DMS53 treated with DMSO at 0.1 percent for 48 hours (cell line): ENCODE data around the gene LRP2.

Experiments
- DNase-seq: peaks from one replicate; lab custom pipeline; 2025; ENCODE audit not compliant: unreplicated experiment; lab: John Stamatoyannopoulos, UW

Gene LRP2

DNA sequence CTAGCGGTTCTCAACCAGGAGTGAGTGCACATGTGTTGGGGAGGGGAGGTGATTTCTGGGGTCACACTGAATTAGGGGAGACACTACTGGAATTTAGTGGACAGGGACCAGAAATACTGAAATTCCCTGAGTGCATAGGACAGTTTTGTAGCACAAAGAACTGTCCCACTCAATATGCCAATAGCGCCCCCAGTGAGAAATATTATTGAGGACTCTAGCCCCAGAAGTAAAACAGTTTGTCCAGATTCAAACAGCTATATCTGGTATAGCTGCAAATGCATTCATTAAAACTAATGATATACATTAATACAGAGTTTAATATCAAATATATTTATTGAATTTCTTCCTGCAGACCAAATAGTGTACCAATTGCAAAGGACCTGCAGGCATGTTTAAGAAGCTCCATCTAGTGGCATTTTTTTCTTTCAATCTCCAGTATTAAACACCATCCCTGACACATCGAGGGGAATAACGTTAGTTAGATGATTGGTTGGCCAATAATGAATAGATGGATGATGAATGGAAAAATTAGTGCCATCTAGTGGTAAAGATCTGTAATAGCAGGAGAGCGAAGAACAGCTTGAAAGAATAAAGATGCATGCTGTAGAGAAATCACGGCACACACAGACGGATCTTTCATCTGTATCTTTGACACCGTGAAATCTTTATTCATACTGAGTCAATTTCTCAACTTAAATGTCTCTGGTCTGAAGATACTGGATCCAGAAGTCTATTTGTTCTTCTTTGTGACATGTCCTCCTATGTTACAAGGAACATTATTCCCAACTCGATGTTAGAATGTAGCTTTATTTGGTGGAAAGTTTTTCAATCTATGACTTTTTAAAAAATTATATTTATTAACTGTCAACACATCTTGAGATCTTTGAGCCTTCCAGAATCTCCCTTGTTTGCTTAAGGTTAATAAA lies 230.5 kb downstream of the LRP2 start:
- DNase-seq: peak; percentile 69

DNA sequence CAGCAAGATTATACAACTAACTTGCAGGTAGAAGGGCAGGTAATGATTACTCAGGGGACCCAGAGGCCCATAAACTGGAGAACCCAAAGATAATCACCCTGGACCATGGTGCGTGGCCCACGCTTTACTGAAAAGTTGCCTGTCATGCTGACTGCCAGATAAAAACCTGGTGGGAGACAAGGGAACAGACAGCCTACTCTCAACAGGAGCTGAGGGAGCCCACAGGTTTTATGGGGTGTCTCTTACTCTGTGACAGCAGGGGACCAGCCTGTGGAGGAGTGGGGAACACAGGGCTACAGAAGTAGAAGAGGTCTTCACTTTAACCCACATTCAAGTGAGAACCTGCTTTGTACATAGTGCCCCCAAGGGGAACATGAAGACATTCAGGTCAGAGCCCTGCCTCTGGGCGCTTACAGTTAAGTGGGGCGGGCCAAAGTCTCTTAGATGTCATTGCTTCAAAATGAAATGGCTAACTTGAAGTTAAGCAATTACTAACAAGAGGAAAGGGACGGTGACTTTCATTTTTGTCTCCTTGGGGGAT lies 232.6 kb downstream of the LRP2 start:
- no peak for DNase-seq

DNA sequence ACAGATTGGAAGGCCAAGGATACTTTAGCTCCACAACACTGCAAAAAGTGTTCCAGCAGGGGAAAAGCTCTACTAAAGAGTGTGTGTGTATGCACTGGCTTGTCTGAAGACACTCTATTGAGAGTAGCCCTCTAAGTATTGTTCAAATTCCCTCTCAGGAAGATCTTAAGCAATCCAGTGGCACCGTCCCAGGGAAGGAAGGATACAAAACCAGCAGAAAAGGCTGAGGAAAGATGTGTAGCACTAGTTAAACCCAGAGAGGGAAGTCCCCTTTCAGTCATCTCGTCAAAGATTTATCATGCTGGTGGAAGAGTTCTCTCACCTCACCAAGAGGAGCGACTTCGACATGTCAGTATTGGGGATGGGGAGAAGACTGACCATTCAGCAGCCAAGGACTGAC lies 242.5 kb downstream of the LRP2 start:
- no peak for DNase-seq

DNA sequence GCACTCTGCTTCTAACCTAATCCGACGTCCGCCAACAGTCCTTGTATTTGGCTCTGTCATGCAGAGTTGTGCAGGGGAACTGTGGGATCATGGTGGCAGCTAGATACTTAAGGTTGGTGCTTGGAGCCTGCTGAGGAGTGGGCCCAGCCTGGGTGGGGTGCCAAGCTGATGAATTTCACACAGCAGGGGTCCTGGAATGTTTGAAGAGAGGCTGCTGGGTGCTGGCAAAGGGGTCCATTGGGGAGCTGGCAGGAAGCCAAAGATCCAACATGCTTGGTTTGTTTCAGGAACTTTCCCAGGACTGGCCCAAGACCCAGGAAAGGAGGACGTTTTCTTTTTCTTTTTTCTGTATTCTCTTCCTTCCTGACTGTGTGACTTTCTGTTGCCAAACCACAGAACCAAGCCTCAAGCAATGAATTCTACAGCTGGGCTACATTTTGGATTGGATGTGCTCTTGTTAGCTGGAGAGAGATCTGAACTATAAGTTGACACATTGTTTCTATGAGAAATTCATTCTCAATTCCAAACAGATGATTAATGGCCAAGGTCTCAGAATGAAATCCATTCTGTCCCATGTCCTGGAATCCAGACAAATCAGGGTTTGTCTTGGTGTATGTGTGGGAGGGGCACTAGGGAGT lies 243.1 kb downstream of the LRP2 start:
- no peak for DNase-seq

DNA sequence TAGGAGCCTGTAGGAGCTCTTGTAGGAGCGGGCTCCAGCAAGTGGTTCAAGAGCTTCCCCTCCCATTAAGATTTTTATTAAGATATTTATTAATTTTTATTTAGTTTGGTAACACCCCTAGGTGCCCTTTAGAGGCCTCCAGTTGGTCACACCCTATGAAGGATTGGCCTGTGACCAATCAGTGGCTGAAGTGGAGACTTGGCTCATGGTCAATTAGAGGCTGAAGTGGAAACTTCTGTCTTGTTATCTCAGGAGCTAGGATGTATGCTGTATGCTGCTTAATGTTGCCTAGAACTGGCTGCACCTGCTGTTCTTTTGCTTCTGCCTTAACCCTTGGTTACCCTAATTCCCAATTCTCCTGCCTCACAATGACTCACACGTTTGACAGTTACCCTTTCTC lies 244.3 kb downstream of the LRP2 start:
- no peak for DNase-seq

DNA sequence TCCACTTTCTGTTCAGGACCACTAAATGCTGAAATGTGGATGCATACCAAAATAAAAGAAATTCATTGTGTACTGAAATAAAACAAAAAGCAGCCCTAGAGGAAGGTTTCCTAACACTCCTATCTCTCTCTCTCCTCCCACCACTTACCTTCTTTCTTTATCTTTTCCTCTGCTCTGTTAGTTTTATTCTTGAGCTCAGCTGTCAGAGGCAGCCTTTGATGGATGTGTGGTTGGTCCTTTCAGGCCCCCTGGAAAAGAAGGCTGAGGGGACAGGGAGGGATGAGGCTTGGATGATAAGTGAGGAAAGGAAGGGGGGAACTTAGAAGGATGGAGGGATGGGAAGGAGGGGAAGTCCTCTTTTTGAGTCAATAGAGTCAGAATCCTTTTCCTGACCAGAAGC lies 245.3 kb downstream of the LRP2 start:
- no peak for DNase-seq

DNA sequence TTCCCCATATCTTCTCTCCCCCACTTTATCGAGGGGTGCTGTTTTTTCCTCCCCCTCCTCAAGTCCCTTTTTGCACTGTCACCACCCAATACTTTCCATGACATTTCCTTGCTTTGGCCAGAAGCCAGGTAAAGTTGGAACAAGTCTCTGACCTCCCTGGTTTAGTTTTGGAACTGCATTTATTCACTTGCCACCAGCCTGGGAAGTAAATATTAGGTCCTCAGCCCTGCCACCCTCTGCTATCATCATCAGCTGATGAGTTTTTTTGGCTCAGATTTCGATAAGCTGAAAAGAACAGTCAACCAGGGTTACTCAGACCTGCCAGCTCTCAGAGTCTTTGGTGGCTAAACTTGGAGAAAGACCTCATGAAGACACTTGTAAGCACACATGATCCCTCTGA lies 246.0 kb downstream of the LRP2 start:
- DNase-seq: no peak

DNA sequence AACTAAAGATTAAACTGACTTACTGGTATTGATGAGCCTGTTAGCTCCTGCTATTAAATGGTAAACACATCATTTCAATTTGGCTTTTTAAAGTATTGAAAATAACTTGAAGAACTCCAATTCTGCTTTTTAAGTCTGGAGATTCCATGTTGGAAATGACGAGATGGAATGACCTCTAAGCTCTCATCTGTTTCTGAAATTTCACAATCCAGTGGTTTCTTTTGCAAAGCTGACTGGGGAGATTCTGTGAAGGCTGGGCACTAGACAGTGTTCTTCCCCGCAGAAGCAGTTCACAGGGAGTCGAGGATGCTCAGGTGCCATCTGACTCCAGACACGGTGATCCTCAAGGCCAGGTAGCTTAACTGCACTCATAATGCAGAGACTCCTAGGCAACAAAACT lies 248.3 kb downstream of the LRP2 start:
- no peak for DNase-seq

DNA sequence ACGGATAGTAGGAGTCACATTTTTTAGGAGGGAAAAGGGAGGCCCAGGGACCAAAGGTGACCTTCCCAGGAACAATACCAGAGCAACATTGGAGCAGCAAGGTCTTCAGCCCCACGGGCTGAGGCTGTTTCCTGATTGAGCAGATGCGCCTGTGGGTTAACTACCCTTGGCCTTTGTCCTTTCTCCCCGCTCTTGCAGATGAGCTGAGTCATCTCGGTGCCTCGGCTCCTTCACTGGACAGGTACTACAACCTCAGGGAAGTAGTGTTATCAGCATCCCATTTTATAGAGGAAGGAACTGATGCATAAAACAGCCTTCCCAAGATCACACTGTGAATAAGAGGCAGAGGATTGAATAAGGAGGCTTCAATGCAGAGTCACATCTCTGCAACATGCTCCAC lies 249.5 kb downstream of the LRP2 start:
- DNase-seq: no peak

DNA sequence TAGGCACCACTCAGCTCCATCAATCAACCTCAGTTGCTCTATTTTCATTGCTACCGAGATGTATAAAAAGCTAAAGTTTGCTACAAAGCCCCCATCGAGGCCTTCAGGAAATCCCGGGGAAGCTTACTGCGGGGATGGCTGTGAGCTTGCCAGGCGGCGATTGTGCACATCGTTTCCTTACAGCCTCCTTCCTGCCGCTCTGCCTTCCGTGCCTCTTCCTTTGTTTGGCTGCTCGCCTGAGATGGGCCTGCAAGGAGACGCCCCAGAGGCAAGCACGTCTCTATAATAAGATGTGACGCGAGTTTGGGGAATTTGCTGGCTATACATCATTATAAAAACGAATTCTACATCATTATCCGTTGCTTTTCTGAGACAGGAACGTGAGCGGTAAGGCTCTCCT lies 251.4 kb downstream of the LRP2 start:
- no peak for DNase-seq

DNA sequence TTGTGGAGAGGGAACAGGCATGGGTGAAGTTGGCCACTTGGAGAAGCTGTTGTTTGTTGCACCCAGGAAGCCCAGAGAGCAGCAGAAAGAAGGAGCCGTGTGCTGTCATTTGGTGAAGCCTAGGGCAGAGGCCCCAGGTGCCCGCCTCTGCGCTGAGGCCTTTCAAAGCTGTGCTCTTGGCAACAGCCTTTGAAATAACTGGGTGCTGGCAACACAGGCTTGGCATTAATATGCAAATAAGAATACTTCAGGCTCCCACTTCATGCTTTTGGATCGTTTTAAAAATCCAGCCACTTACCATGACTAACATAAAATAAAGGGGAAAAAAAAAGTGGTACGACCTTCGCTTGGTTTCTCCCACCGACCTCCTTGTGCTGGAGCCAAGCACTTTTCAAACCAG lies 251.9 kb downstream of the LRP2 start:
- DNase-seq: no peak

DNA sequence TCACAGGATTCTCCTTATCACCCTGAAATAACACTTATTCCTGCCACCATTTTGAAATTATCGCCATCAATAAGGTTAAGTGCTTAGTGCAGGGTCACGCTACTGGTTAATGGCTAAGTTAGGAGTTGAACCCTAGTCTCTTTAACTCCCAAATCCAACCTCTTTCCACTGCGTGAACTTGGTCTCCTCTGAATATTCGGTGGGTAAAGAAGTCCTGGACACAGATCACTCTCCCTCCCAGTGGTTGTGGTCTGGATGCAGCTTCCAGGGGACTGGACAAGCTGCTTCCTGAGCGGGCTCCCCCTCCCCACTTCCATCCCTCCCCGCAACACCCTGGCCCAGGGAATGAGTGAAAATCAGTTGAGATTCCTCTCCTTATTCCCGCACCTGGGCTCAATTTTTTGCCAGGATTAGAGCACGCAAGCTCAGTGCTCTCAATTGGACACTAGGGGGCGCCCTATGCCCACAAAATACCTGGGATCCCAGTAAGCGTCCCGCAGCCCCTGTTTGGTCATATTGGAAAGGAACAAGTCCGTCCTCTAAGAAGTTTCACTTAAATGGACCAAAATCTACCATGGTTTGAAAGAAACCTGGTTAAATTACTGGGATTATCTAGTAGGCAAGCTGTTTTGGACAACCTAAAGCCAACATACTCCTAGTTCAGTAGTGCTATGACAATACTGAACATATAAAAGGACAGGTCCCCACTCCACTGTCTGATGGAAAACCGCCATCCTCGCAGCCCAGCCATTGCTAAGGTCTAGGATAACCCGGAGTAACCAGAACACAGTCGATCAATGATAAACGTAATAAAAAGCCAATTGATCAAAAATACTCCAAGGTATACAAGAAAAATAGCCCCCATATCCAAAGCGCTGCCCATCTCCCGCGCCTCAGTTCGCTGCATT lies 252.6 kb downstream of the LRP2 start:
- peak; percentile 88 for DNase-seq

DNA sequence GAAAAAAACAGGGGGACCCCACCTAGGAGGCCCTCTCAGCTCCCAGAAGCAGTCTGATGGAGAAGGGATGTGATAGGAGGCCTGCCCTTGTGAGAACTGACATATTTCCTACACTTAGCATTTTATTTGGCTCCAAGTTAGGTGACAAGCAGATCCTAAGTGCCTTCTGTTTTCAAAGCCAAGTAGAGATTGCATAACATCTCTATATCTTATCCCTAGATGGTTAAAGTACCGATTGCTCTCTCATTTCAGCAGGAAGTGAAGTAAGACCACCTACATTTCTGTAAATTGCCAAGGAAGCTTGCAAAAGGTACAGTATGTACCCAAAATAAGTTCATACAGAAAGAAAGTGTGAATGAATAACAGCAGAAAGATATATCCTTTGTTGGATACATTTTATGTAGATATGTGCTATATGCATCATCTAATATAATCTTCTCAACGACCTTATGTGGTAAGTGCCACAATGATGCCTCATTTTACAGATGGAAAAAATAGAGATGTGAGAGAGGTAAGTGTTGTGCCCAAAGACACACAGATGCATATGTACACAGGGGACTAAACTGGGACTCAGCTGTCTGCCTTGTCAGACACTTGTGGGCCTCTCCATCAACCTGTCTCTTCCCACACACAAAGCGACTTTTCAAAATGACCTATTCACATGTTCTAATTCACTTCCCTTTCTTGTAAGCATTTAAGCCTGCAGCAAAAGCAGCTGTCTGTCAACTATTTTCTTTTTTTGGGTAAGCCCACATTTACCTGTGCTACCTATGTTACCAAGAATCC lies 254.0 kb downstream of the LRP2 start:
- no peak for DNase-seq

DNA sequence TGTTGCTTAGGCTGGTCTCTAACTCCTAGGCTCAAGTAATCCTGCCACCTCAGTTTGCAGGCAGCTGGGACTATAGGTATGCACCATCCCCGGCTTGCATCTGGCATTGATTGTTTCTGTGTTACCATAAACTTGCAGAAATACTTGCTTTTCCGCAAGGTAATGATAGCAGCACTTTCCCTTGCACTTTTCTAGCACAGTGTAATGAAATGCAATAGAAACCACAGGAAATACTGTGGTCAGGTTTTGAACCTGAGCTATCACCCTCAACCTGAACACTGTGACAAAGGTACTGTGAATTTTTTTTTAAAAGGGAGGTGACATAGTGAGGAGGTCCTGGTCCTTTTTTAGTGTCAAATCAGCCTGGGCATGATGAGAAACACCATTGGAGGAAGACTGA lies 254.7 kb downstream of the LRP2 start:
- no peak for DNase-seq

DNA sequence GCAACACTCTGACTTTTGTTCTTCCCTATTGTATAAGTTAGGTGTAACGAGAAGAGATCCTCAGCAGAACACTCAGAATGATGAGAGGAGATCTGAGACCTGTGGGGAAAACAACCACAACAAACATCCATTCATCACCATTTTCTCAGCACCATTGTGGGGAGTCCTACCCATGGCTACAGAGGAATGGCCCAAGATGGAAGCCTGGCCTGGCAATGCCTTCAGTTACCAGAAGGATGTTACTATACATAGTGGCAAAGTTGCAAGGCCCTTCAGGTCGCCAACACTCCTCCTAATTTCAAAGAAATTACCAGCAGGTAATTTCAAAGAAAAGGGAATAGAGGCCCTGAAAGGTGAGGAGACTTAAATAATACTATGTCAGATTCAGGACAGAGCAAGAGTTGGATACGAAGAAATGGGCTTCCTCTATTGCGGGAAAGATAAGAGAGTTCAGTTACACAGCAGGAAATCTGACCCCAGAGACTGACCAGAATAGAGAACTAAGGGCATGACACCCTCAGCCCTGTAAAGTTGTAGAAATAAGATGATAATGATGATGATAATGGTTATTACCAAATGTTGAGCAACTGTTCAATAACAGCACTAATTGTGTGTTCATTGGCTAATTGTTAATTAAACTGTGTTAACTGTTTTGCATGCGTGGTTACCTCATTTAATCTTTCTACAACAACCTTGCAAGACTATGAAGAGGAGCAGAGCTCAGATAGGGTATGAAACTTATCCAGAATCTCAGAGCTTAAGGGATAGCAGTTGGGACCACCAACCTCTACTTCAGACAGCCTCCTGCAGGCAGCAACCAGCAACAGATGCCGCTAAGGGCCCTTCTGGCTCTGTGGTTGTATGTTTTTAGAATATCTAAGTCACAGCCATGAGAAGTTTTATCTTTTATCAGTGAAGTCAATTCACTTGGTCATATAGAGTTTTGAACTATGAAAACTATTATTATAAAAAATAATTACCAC lies 255.5 kb downstream of the LRP2 start:
- no peak for DNase-seq

DNA sequence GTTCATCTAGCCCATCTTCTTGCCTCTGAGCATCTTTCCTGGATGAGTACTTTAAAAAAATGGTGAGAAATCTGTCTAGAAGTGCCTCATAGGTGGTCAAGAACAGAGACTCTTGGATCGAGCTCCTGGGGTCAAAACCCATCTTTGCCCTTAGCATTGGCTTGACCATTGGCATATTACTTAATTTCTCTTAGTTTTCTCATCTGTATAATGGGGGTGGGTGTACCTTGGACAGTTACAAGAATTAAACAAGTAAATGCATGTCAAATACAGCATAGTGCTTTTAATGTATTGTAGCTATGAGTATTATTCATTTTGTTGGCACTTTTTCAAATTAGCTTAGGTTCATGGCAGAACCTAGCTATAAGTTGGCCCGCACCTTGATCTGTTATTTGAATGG lies 256.2 kb downstream of the LRP2 start:
- no peak for DNase-seq

DNA sequence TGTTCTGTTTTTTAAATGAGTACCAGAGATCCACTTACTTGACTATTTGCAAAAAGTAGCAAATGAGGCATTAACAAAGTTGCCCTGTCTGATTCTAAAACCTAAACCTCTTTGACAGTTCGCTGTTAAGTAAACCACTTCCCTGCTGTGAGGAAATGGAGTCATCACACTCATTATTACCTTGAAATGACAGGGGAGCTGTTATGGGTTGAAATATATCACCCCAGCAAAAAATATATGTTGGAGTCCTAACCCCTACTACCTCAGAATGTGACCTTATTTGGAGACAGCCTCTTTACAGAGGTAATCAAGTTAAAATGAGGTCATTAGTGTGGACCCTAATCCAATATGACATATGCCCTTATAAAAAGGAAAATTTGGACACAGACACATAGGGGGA lies 256.9 kb downstream of the LRP2 start:
- no peak for DNase-seq

DNA sequence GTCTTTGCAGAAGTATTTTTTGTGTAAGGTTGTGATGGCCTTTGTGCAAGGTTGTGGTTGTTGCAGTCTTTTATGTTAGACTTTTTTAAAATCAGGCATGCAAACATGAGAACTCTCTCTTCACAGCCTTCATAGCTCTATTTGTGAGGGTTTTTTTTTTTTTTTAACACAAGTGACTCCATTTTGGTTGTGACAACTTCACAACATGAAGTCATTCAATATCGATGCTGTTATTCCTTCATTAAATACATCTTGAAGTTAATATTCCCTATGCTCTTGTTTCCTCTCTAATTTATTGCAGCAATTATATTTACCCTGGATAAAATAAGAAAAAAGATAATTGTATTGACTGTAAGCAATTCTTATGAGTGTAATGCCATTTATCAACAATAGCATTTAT lies 257.5 kb downstream of the LRP2 start:
- no peak for DNase-seq

DNA sequence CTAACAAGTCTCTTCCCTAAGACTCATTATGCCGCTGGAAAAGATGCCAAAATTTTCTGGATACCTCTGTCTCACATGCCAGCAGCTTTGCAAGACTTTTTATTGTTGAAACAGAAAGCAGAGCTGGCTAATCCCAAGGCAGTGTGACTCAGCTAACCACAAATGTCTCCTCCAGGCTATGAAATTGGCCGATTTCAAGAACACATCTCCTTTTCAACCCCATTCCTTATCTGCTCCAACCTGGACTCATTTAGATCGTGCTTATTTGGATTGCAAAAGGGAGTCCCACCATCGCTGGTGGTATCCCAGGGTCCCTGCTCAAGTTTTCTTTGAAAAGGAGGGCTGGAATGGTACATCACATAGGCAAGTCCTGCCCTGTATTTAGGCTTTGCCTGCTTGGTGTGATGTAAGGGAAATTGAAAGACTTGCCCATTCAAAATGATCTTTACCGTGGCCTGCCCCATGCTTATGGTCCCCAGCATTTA lies 266.7 kb downstream of the LRP2 start:
- no peak for DNase-seq
